ENCODE results near the gene FOXD1.

- TF ChIP-seq CTCF (IDR thresholded peaks at IDR 0.05) = no peak
- no peak for TF ChIP-seq POLR2A (IDR thresholded peaks at IDR 0.05)
These were observed 35.9 kb upstream of the FOXD1 start for GRCh38 chr5:73484511-73484910.
